ENCODE results near the gene WDR4.
"Not testable (repeated sequence)": the region's sequence is repeated elsewhere in the genome, so short reads cannot be mapped to it uniquely, and the experiment has no call there.

WDR4 gene

GRCh38 chr21:42845296-42845965, 33.9 kb downstream of the WDR4 start:
- in situ Hi-C loops (cut with HindIII; ENCODE audit: low pct_ligation_motif_present, low pct_unique_long_range_greater_than_20kb, low sequenced_read_pairs), result no loop called here
- DNase-seq, result no peak

GRCh38 chr21:42844411-42845113, 34.8 kb downstream of the WDR4 start:
- in situ Hi-C loops (cut with HindIII; ENCODE audit: low pct_ligation_motif_present, low pct_unique_long_range_greater_than_20kb, low sequenced_read_pairs), result no loop called here
- DNase-seq, result no peak

GRCh38 chr21:42843056-42843455, 36.3 kb downstream of the WDR4 start:
- in situ Hi-C loops (cut with HindIII; ENCODE audit: low pct_ligation_motif_present, low pct_unique_long_range_greater_than_20kb, low sequenced_read_pairs), result no loop called here
- DNase-seq, result no peak

- DNase-seq; in situ Hi-C loops (cut with HindIII; ENCODE audit: low pct_ligation_motif_present, low pct_unique_long_range_greater_than_20kb, low sequenced_read_pairs): not testable (repeated sequence)
These were observed 37.3 kb downstream of the WDR4 start for GRCh38 chr21:42841916-42842655.

DNA sequence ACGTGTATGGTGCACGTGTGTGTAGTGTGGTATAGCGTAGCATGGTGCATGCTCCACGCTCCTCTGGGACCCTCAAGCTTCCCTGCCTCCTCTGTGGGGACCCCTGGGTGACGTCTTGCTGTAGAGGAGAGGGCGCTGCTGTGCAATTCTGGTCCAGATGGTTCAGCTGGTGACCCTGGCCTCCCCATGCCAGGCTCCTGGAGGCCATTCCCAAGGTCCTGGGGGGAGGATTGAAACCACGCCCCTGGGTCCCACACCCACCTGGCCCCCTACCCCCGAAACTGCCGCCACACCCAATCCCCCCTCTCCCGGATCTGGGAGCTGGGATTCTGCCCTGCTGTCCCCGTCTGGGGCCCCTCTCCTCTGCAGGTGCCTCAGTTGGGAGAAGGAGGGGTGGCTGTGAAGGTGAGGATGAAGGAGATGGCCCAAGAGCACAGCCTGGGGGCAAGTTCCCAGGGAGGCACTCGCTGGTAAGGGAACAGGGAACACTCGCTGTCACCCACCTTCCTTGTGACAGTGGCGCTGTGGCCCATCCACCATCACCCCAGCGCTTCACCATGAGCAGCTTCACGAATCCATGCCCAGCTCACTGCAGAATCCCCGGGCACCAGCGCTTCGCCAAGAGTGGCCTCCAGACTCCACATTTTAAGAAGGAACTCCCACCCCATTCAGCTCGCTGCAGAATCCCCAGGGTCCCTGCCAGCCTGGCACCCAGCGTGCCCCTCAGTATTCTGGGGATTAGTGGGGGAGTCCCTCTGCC, 38.0 kb downstream of the WDR4 start:
- no peak for DNase-seq
- in situ Hi-C loops (cut with HindIII; ENCODE audit: low pct_ligation_motif_present, low pct_unique_long_range_greater_than_20kb, low sequenced_read_pairs), result no loop called here

- in situ Hi-C loops (cut with HindIII; ENCODE audit: low pct_ligation_motif_present, low pct_unique_long_range_greater_than_20kb, low sequenced_read_pairs), result no loop called here
- no peak for DNase-seq
These were observed 38.8 kb downstream of the WDR4 start for GRCh38 chr21:42840411-42841155.

- in situ Hi-C loops (cut with HindIII; ENCODE audit: low pct_ligation_motif_present, low pct_unique_long_range_greater_than_20kb, low sequenced_read_pairs), result no loop called here
- DNase-seq, result no peak
These were observed 39.8 kb downstream of the WDR4 start for GRCh38 chr21:42839271-42840231.

- in situ Hi-C loops (cut with HindIII; ENCODE audit: low pct_ligation_motif_present, low pct_unique_long_range_greater_than_20kb, low sequenced_read_pairs); DNase-seq: not testable (repeated sequence)
These were observed 41.1 kb downstream of the WDR4 start for GRCh38 chr21:42838212-42838690.

DNA sequence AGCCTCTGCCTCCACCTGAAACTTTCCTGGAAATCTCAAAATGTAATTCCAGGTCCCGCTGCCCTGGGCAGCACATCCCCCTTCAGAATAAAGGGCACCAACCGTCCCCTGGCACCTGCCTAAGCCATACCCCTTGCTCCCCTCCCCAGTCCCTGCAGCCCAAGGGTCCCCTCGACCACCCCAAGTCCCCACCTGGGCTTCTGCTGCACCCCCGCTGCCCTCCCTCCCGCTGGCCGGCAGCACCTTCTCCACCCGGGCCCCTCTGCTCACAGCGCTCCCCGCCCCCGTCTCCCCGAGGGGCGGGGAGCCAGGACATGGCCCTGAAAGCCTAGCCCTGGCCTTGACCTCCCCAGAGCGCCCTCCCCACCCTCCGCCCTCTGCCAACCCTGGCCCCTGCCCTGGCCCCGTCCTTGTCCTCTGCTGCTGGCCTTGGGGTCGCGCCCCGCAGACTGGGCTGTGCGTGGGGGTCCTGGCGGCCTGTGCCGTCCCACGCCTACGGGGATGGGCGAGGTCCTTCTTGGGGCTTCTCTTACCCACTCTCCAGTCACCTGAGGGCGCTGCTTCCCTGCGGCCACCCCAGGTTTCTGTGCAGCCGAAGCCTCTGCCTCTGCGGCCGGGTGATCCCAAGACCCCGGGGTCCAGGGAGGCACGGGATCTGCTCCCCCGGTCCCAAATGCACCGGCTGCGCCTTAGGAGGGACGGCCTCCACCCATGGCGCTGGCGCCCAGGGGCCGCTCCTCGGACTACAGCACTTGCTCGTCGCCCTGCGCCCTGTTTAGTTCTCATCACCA, 41.7 kb downstream of the WDR4 start:
- in situ Hi-C loops (cut with HindIII; ENCODE audit: low pct_ligation_motif_present, low pct_unique_long_range_greater_than_20kb, low sequenced_read_pairs), result no loop called here
- no peak for DNase-seq

GRCh38 chr21:42836767-42837301, 42.5 kb downstream of the WDR4 start:
- in situ Hi-C loops (cut with HindIII; ENCODE audit: low pct_ligation_motif_present, low pct_unique_long_range_greater_than_20kb, low sequenced_read_pairs), result no loop called here
- no peak for DNase-seq

DNA sequence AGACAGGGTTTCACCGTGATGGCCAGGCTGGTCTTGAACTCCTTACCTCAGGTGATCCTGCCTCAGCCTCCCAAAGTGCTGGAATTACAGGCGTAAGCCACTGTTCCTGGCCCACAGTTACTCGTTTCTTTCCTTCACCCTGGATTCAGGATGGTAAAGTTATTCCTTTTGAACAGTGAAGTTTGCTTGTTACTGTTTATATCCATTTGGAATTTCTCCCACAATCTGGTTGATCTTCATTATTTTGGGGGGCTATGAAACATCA, 43.0 kb downstream of the WDR4 start:
- no peak for DNase-seq
- in situ Hi-C loops (cut with HindIII; ENCODE audit: low pct_ligation_motif_present, low pct_unique_long_range_greater_than_20kb, low sequenced_read_pairs), result no loop called here

DNA sequence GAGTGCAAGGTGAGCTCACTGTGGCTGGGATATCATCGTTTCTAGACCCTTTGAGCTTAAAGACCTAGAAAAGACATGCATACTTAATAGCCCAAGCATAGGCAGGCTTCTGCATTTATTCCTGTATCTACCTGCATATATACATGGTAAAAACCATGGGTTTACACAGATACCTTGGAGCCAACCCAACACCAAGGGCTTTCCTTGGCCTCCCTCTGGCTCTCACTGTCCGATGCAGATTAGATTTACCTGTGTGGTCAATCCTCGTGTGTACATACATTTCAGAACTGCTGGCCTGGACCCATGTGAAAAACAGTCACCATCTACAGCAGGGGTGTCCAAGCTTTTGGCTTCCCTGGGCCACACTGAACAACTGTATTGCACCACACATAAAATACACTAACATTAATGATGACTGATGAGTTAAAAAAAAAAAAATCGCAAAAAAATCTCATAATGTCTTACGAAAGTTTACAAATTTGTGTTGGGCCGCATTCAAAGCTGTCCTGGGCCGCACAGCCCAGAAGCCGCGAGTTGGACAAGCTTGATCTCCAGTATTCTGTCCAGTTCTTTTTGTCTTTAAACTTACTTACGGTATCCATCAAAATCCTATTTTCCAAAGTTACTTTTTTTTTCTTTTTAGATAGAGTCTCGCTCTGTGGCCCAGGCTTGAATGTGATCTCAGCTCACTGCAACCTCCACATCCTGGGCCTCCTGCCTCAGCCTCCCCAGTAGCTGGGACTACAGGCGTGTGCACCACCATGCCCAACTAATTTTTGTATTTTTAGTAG, 43.5 kb downstream of the WDR4 start:
- in situ Hi-C loops (cut with HindIII; ENCODE audit: low pct_ligation_motif_present, low pct_unique_long_range_greater_than_20kb, low sequenced_read_pairs), result no loop called here
- no peak for DNase-seq

- DNase-seq, result no peak
- in situ Hi-C loops (cut with HindIII; ENCODE audit: low pct_ligation_motif_present, low pct_unique_long_range_greater_than_20kb, low sequenced_read_pairs), result no loop called here
These were observed 44.1 kb downstream of the WDR4 start for GRCh38 chr21:42835211-42835610.

DNA sequence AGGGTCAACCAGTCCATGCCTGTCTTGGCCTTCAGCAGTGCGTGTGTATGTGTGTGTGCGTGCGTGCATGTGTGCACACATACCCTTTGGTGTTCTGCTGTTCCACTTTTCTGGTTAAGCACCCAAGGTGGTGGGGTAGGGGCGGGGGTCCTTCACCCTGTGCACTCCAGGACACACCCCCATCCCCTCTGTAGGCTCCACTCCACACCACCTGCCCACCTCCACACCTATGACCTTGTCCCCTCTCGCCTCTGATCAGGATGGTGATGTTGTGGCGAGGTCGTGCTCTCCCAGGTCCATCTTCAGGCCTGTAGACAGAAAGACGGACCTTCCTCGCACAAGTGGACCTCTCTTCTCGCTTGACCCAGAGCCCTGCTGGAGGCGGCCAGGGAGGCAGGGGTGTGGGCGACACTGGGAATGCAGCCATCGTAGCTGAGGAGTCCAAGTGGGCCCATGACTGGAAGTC, 44.6 kb downstream of the WDR4 start:
- no peak for DNase-seq
- in situ Hi-C loops (cut with HindIII; ENCODE audit: low pct_ligation_motif_present, low pct_unique_long_range_greater_than_20kb, low sequenced_read_pairs), result no loop called here

DNA sequence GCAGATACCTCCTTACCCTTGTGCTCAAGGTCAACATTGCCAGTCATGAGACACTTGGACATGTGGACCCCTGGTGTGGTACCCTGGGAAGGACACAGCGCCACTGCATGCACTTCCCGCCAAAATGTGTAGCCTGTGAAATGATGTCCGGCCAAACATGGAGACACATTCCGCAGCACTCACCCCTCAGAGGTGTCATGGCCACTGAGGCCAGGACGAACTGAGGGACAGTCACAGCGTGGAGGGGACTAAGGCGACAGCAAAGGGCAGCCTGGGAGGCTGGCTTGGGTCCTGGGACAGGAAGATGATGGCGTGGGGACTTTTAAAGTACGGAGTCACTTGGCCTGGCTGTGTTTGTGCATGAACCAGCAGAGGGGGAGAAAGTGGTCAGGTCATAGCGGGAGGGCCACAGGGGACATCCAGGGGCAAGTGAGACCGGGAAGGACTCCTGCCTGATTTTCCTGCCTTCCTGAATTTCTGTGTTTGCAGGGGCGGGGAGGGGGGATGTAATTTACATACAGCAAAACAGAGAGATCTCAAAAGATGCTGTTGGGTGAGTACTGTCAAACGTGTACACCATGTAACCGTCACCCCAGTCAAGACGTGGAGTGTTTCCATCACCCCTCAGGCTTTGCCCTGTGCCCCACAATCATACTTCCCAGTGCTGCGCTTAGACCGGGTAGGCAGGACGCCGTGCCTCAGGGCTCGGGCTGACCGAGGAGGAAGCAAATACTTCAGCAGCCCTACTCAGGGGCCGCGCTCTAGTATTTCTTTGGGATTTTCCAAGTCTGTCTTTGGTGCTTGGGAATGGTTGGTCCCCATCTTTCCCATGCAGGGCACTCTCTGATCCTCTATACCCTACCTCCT, 45.2 kb downstream of the WDR4 start:
- no peak for DNase-seq
- in situ Hi-C loops (cut with HindIII; ENCODE audit: low pct_ligation_motif_present, low pct_unique_long_range_greater_than_20kb, low sequenced_read_pairs), result no loop called here
